SK-N-SH treated with all-trans-retinoic acid at 6 μM for 48 hours (cell line): Measurements from ENCODE around the gene PHF21B.

Experiments
- ATAC-seq: fragments of 200-7000 bp; cut with Tn5 transposase; 3 replicates; pipeline ENCODE4 v1.9.1; 2020; ENCODE audit warnings: mild to moderate bottlenecking, moderate library complexity
- ARNTL ChIP-seq: fragments of 450-650 bp; formaldehyde crosslinking; IDR thresholded peaks from 2 replicates; pipeline ENCODE4 v1.5.0; 2020; ENCODE audit warnings: low read depth, mild to moderate bottlenecking, moderate library complexity, borderline replicate concordance
- CSDC2 ChIP-seq: fragments of 250-450 bp; sonication (Bioruptor Pico); IDR thresholded peaks from 2 replicates; pipeline ENCODE4 v1.5.0; 2020; ENCODE audit warnings: mild to moderate bottlenecking, moderate library complexity
- CSRNP3 ChIP-seq: fragments of 250-450 bp; sonication (Bioruptor Pico); IDR thresholded peaks from 2 replicates; pipeline ENCODE4 v1.5.1; 2021; ENCODE audit warnings: mild to moderate bottlenecking, moderate library complexity
- ESRRG ChIP-seq: fragments of 250-450 bp; sonication (Bioruptor Pico); IDR thresholded peaks from 2 replicates; pipeline ENCODE4 v1.6.1; 2021; ENCODE audit warnings: mild to moderate bottlenecking
- GLIS3 ChIP-seq: fragments of 250-450 bp; sonication (Bioruptor Pico); IDR thresholded peaks from 2 replicates; pipeline ENCODE4 v1.5.0; 2020; ENCODE audit warnings: mild to moderate bottlenecking, moderate library complexity
- ISL1 ChIP-seq: fragments of 250-450 bp; sonication (Bioruptor Pico); IDR thresholded peaks from 2 replicates; pipeline ENCODE4 v2.1.2; 2022; ENCODE audit warnings: mild to moderate bottlenecking, moderate library complexity
- PATZ1 ChIP-seq: fragments of 250-450 bp; sonication (Bioruptor Pico); IDR thresholded peaks from 2 replicates; pipeline ENCODE4 v1.8.0; 2020; ENCODE audit warnings: mild to moderate bottlenecking, moderate library complexity, borderline replicate concordance
- PPARA ChIP-seq: fragments of 250-450 bp; sonication (Bioruptor Pico); IDR thresholded peaks from 2 replicates; pipeline ENCODE4 v1.5.0; 2020; ENCODE audit warnings: mild to moderate bottlenecking, borderline replicate concordance
- RARB ChIP-seq: fragments of 250-450 bp; sonication (Bioruptor Pico); IDR thresholded peaks from 2 replicates; pipeline ENCODE4 v1.8.0; 2021; ENCODE audit warnings: mild to moderate bottlenecking, moderate library complexity
- SNAI2 ChIP-seq: fragments of 250-450 bp; sonication (Bioruptor Pico); IDR thresholded peaks from 2 replicates; pipeline ENCODE4 v1.5.0; 2020; ENCODE audit warnings: mild to moderate bottlenecking, moderate library complexity
- TCF4 ChIP-seq: fragments of 250-450 bp; sonication (Bioruptor Pico); IDR thresholded peaks from 2 replicates; pipeline ENCODE4 v1.8.0; 2021; ENCODE audit warnings: mild to moderate bottlenecking, moderate library complexity, borderline replicate concordance
- TOX ChIP-seq: fragments of 250-450 bp; sonication (Bioruptor Pico); IDR thresholded peaks from 2 replicates; pipeline ENCODE4 v1.8.0; 2021; ENCODE audit warnings: mild to moderate bottlenecking, moderate library complexity, borderline replicate concordance
- TSHZ2 ChIP-seq: fragments of 250-450 bp; sonication (Bioruptor Pico); IDR thresholded peaks from 2 replicates; pipeline ENCODE4 v1.5.0; 2020; ENCODE audit warnings: mild to moderate bottlenecking, moderate library complexity
- ZC3H10 ChIP-seq: fragments of 250-450 bp; sonication (Bioruptor Pico); IDR thresholded peaks from 2 replicates; pipeline ENCODE4 v1.5.1; 2021; ENCODE audit warnings: mild to moderate bottlenecking, moderate library complexity
- ZFP3 ChIP-seq: fragments of 250-450 bp; sonication (Bioruptor Pico); IDR thresholded peaks from 2 replicates; pipeline ENCODE4 v1.5.0; 2020; ENCODE audit warnings: mild to moderate bottlenecking, moderate library complexity
- ZNF565 ChIP-seq: fragments of 450-650 bp; formaldehyde crosslinking; conservative IDR thresholded peaks from 2 replicates; pipeline ENCODE4 v1.5.0; 2020; ENCODE audit warnings: low read depth, mild to moderate bottlenecking, moderate library complexity
- ZNF70 ChIP-seq: fragments of 450-650 bp; formaldehyde crosslinking; IDR thresholded peaks from 2 replicates; pipeline ENCODE4 v1.5.0; 2020; ENCODE audit warnings: mild to moderate bottlenecking, moderate library complexity
- ZNF8 ChIP-seq: fragments of 450-650 bp; formaldehyde crosslinking; IDR thresholded peaks from 2 replicates; pipeline ENCODE4 v1.5.0; 2020; ENCODE audit warnings: mild to moderate bottlenecking, moderate library complexity
- TF ChIP-seq, protein P1 (sequence below): fragments of 250-450 bp; sonication (Bioruptor Pico); IDR thresholded peaks from 2 replicates; pipeline ENCODE4 v1.8.0; 2021; ENCODE audit warnings: low read depth, mild to moderate bottlenecking, moderate library complexity, borderline replicate concordance
- TF ChIP-seq, protein P2 (sequence below): fragments of 250-450 bp; sonication (Bioruptor Pico); IDR thresholded peaks from 2 replicates; pipeline ENCODE4 v1.5.1; 2020; ENCODE audit warnings: low read depth, mild to moderate bottlenecking, moderate library complexity

The PHF21B gene

GRCh38 chr22:45009606-45010531, at the start of gene PHF21B:
PHF21B (minus strand) TSS chr22:45010005; CDS start chr22:45009549, 456 bp downstream.
- TF ChIP-seq RARB (CRISPR knock-in tag): no peak
- TF ChIP-seq PPARA (CRISPR knock-in tag): no peak
- no peak for TF ChIP-seq CSDC2 (CRISPR knock-in tag)
- TF ChIP-seq ZNF8 (CRISPR knock-in tag): no peak
- no peak for TF ChIP-seq ZNF70 (CRISPR knock-in tag)
- no peak for TF ChIP-seq GLIS3 (CRISPR knock-in tag)
- no peak for TF ChIP-seq ISL1 (CRISPR knock-in tag)
- no peak for TF ChIP-seq CSRNP3 (CRISPR knock-in tag)
- no peak for TF ChIP-seq ZNF565
- no peak for TF ChIP-seq ZC3H10
- TF ChIP-seq PATZ1 (CRISPR knock-in tag): no peak
- TF ChIP-seq TSHZ2 (CRISPR knock-in tag): no peak
- no peak for TF ChIP-seq SNAI2 (CRISPR knock-in tag)
- TF ChIP-seq TCF4 (CRISPR knock-in tag): no peak
- TF ChIP-seq, protein P1, sequence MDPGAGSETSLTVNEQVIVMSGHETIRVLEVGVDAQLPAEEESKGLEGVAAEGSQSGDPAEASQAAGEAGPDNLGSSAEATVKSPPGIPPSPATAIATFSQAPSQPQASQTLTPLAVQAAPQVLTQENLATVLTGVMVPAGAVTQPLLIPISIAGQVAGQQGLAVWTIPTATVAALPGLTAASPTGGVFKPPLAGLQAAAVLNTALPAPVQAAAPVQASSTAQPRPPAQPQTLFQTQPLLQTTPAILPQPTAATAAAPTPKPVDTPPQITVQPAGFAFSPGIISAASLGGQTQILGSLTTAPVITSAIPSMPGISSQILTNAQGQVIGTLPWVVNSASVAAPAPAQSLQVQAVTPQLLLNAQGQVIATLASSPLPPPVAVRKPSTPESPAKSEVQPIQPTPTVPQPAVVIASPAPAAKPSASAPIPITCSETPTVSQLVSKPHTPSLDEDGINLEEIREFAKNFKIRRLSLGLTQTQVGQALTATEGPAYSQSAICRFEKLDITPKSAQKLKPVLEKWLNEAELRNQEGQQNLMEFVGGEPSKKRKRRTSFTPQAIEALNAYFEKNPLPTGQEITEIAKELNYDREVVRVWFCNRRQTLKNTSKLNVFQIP (CRISPR knock-in tag): no peak
- TF ChIP-seq ZFP3: no peak
- TF ChIP-seq TOX (CRISPR knock-in tag): no peak
- TF ChIP-seq ARNTL (CRISPR knock-in tag): no peak
- TF ChIP-seq, protein P2, sequence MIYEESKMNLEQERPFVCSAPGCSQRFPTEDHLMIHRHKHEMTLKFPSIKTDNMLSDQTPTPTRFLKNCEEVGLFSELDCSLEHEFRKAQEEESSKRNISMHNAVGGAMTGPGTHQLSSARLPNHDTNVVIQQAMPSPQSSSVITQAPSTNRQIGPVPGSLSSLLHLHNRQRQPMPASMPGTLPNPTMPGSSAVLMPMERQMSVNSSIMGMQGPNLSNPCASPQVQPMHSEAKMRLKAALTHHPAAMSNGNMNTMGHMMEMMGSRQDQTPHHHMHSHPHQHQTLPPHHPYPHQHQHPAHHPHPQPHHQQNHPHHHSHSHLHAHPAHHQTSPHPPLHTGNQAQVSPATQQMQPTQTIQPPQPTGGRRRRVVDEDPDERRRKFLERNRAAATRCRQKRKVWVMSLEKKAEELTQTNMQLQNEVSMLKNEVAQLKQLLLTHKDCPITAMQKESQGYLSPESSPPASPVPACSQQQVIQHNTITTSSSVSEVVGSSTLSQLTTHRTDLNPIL (CRISPR knock-in tag): no peak
- no peak for TF ChIP-seq ESRRG (CRISPR knock-in tag)
- ATAC-seq: peak; percentile 32

- ATAC-seq: no peak
- TF ChIP-seq ISL1 (CRISPR knock-in tag) (no peak), PATZ1 (CRISPR knock-in tag) (no peak), TCF4 (CRISPR knock-in tag) (no peak), PPARA (CRISPR knock-in tag) (no peak), TSHZ2 (CRISPR knock-in tag) (no peak), SNAI2 (CRISPR knock-in tag) (no peak), ZNF565 (no peak), TOX (CRISPR knock-in tag) (no peak)
- TF ChIP-seq, protein P1 (CRISPR knock-in tag): no peak
These were observed 49.5 kb upstream of the PHF21B start for GRCh38 chr22:45059296-45059695.
